GM18873 (cell line): Measurements from ENCODE around the gene ALG12.

Experiments used
- ATAC-seq: cut with Tn5 transposase; IDR thresholded peaks from one replicate; pipeline ENCODE4 v1.9.1; 2021; ENCODE audit warnings: mild to moderate bottlenecking, moderate library complexity, moderate number of reproducible peaks; ENCODE audit not compliant: unreplicated experiment, low FRiP score

ALG12 gene

GRCh38 chr22:49916831-49917230, 1.4 kb downstream of the ALG12 start:
- no peak for ATAC-seq

- no peak for ATAC-seq
These were observed 2.6 kb downstream of the ALG12 start for GRCh38 chr22:49915610-49916009.

- no peak for ATAC-seq
These were observed 4.0 kb downstream of the ALG12 start for GRCh38 chr22:49914256-49914655.

GRCh38 chr22:49913446-49913845, 4.8 kb downstream of the ALG12 start:
- ATAC-seq: no peak

GRCh38 chr22:49913026-49913425, 5.2 kb downstream of the ALG12 start:
- ATAC-seq: no peak

DNA sequence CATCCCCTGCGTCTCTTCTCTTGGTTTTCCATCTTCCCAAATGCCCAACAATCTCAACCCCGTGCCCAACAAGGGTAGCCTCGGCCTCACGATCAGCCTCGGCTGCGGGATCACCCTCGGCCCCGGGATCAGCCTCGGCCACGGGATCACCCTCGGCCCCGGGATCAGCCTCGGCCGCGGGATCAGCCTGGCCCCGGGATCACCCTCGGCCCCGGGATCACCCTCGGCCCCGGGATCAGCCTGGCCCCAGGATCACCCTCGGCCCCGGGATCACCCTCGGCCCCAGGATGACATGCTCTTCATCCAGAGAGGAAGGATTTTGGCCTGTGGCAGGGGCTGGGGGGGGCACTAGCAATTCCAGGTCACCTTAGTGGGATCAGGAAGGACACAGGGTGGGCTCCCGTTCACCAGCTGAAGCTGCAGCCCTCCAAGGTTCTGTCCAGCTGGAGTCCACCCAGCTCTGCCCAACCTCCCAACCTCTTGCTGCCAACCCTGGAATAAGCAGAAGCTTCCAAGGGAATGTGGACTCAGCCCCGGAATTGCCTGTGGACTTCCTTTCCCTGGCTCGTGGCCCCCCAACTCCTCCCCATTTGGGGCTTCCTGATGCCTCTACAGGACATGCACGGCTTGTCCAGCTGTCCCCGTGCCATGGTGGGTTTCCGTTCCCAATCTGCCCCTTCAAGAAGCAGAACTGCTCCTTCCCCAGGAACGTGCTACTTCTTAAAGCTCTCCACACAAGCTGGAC, 6.2 kb downstream of the ALG12 start:
- no peak for ATAC-seq

GRCh38 chr22:49910229-49911155, 7.7 kb downstream of the ALG12 start:
- no peak for ATAC-seq

DNA sequence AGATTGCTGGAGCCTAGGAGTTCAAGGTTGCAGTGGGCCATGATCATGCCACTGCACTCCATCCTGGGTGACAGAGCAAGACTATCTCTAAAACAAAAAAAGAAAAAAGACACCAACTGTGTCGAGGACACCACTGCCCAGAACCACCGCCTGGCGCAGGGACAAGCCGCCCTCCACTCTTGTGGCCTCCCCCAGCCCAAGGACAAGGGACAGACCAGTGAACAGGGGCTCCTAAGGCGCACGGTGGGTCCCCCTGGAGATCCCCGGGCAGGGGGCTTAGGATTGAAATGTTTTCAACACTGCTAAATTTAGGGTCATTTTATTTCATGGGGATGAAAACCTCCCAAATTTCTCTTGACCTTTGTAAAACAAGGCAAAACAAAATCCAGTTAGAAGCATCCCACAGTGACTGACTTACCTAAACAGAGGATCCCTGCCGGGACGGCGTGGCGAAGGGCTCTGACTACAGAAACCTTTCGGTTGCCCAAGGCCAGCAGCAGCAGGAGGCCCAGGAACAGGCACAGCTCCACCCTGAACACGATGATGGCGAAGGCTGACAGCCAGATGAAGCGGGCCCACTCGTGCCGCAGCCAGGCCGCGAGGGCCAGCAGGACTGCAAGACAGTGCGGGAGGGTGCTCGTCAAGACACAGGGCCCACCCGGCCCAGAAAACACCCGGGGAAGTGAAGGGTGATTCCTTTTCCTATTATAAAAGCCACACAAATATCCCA, 8.6 kb downstream of the ALG12 start:
- no peak for ATAC-seq

DNA sequence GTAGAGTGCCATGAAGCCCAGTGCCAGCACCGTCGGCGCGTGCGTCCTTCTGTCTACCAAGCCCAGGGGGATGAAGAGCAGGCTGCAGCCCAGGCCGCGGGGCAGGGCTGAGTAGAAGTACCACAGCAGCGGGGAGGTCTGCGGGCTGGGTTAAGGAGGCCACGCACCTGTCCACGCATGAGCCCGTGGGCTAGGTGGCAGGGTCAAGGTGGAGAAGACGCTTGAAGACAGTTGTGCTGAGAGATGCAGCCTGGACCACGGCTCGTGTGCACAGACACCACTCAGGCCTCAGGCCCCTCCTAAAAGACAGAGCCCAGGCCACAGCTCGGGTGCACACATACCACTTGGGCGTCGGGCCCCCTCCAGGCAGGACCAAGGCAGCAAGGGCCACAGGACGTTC, 10.4 kb downstream of the ALG12 start:
- no peak for ATAC-seq

GRCh38 chr22:49906799-49907290, 11.4 kb downstream of the ALG12 start:
- no peak for ATAC-seq

GRCh38 chr22:49906071-49906798, 12.0 kb downstream of the ALG12 start:
- ATAC-seq: no peak

- ATAC-seq: no peak
These were observed 12.8 kb downstream of the ALG12 start for GRCh38 chr22:49905465-49905864.

- no peak for ATAC-seq
These were observed 14.2 kb downstream of the ALG12 start for GRCh38 chr22:49904040-49904369.

GRCh38 chr22:49903322-49904039, 14.8 kb downstream of the ALG12 start:
- ATAC-seq: no peak

- no peak for ATAC-seq
These were observed 16.8 kb downstream of the ALG12 start for GRCh38 chr22:49901457-49901856.

DNA sequence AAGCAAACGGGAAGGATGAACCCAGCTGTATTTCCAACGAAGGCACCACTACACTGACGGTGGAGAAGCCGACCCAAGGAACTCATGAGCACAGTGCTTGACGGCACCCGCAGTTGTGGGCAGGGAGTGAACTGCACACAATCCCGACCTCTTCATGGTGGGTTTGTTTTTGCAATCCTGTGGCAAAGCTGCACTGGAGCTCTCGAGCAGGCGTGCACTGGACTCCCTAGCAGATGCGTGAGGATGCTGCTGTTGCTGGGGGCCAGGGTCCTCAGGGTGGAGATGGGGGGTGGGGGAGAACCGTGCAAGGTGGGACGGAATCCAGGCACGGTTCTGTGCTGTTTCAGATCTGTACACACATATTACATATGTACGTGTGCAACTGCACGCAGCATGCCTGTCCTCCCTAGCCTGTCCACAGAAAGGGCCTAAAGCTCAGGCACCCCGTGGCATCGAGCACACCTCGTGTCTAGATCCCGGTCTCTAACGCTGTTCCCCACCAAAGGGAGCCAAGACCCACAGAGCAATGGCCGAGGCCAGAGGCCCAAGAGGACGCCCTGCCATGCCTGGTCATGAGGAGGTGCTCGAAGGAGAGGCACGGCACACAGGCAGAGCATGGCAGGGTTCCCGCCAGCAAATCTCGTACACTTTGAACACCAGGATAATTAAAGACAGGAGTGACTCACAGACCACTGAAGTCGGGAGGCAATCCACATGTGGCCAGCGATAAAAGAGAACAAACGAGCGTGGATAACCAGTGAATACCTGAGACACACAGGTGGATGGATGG, 17.6 kb downstream of the ALG12 start:
- no peak for ATAC-seq

DNA sequence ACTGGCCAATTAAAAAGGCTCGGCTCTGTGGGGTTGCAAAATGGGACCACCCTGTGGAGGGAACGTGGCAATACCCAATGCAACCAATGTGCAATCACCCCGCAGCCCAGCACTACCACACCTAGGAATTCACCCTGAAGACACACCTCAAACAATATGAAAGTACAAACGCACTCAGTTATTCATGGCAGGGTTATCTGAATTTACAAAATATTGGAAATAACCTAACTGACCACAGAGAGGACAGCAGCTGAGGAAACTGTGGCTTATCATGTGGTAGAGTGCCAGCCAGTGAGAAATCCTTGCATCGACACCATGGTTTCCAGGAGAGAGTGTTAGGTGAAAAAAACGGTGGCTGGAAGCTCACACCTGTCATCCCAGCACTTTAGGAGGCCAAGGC, 18.7 kb downstream of the ALG12 start:
- no peak for ATAC-seq

DNA sequence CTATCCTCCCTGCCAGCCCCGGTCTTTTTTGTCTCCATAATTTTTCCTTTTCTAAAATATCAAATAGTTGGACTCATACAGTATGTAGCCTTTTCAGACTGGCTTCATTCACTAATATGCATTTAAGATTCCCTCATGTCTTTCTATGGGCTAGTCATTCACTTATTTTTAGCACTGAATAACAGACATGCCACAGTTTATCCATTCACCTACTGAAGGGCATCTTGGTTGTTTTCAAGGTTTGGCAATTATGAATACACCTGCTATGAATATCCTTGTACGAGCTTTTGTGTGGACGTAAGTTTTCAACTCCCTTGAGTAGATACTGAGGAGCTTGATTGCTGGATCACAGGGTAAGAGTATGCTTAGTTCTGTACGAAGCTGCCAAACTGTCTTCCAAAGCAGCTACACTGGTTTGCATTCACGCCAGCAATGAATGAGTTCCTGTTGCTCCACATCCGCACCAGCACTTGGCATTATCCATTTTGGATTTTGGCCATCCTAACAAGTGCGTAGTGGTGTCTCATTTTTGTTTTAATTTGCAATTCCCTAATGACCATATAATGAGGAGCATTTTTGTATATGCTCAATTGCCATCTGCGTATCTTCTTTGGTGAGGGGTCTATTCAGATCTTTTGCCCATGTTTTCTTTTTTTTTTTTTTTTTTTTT, 21.1 kb downstream of the ALG12 start:
- ATAC-seq: no peak
